SK-N-SH treated with all-trans-retinoic acid at 6 μM for 48 hours (cell line): Measurements from ENCODE around the gene GPR152.

Source experiments
- ATAC-seq: fragments of 200-7000 bp; cut with Tn5 transposase; 3 replicates; pipeline ENCODE4 v1.9.1; 2020; ENCODE audit warnings: mild to moderate bottlenecking, moderate library complexity
- ARNTL ChIP-seq: fragments of 450-650 bp; formaldehyde crosslinking; IDR thresholded peaks from 2 replicates; pipeline ENCODE4 v1.5.0; 2020; ENCODE audit warnings: low read depth, mild to moderate bottlenecking, moderate library complexity, borderline replicate concordance
- BACH2 ChIP-seq: fragments of 250-450 bp; sonication (Bioruptor Pico); IDR thresholded peaks from 2 replicates; pipeline ENCODE4 v1.9.0; 2021; ENCODE audit warnings: mild to moderate bottlenecking, borderline replicate concordance
- CREB5 ChIP-seq: fragments of 250-450 bp; sonication (Bioruptor Pico); IDR thresholded peaks from 2 replicates; pipeline ENCODE4 v1.5.1; 2020; ENCODE audit warnings: low read depth, mild to moderate bottlenecking, moderate library complexity
- CSDC2 ChIP-seq: fragments of 250-450 bp; sonication (Bioruptor Pico); IDR thresholded peaks from 2 replicates; pipeline ENCODE4 v1.5.0; 2020; ENCODE audit warnings: mild to moderate bottlenecking, moderate library complexity
- CSRNP3 ChIP-seq: fragments of 250-450 bp; sonication (Bioruptor Pico); IDR thresholded peaks from 2 replicates; pipeline ENCODE4 v1.5.1; 2021; ENCODE audit warnings: mild to moderate bottlenecking, moderate library complexity
- ESRRG ChIP-seq: fragments of 250-450 bp; sonication (Bioruptor Pico); IDR thresholded peaks from 2 replicates; pipeline ENCODE4 v1.6.1; 2021; ENCODE audit warnings: mild to moderate bottlenecking
- GLIS3 ChIP-seq: fragments of 250-450 bp; sonication (Bioruptor Pico); IDR thresholded peaks from 2 replicates; pipeline ENCODE4 v1.5.0; 2020; ENCODE audit warnings: mild to moderate bottlenecking, moderate library complexity
- ISL1 ChIP-seq: fragments of 250-450 bp; sonication (Bioruptor Pico); IDR thresholded peaks from 2 replicates; pipeline ENCODE4 v2.1.2; 2022; ENCODE audit warnings: mild to moderate bottlenecking, moderate library complexity
- OSR1 ChIP-seq: fragments of 250-450 bp; sonication (Bioruptor Pico); IDR thresholded peaks from 2 replicates; pipeline ENCODE4 v1.8.0; 2022; ENCODE audit warnings: moderate library complexity, mild to moderate bottlenecking, inconsistent platforms
- PATZ1 ChIP-seq: fragments of 250-450 bp; sonication (Bioruptor Pico); IDR thresholded peaks from 2 replicates; pipeline ENCODE4 v1.8.0; 2020; ENCODE audit warnings: mild to moderate bottlenecking, moderate library complexity, borderline replicate concordance
- POU6F1 ChIP-seq: fragments of 250-450 bp; sonication (Bioruptor Pico); IDR thresholded peaks from 2 replicates; pipeline ENCODE4 v1.8.0; 2021; ENCODE audit warnings: low read depth, mild to moderate bottlenecking, moderate library complexity, borderline replicate concordance
- PPARA ChIP-seq: fragments of 250-450 bp; sonication (Bioruptor Pico); IDR thresholded peaks from 2 replicates; pipeline ENCODE4 v1.5.0; 2020; ENCODE audit warnings: mild to moderate bottlenecking, borderline replicate concordance
- RARB ChIP-seq: fragments of 250-450 bp; sonication (Bioruptor Pico); IDR thresholded peaks from 2 replicates; pipeline ENCODE4 v1.8.0; 2021; ENCODE audit warnings: mild to moderate bottlenecking, moderate library complexity
- SNAI2 ChIP-seq: fragments of 250-450 bp; sonication (Bioruptor Pico); IDR thresholded peaks from 2 replicates; pipeline ENCODE4 v1.5.0; 2020; ENCODE audit warnings: mild to moderate bottlenecking, moderate library complexity
- TCF4 ChIP-seq: fragments of 250-450 bp; sonication (Bioruptor Pico); IDR thresholded peaks from 2 replicates; pipeline ENCODE4 v1.8.0; 2021; ENCODE audit warnings: mild to moderate bottlenecking, moderate library complexity, borderline replicate concordance
- TOX ChIP-seq: fragments of 250-450 bp; sonication (Bioruptor Pico); IDR thresholded peaks from 2 replicates; pipeline ENCODE4 v1.8.0; 2021; ENCODE audit warnings: mild to moderate bottlenecking, moderate library complexity, borderline replicate concordance
- TSHZ2 ChIP-seq: fragments of 250-450 bp; sonication (Bioruptor Pico); IDR thresholded peaks from 2 replicates; pipeline ENCODE4 v1.5.0; 2020; ENCODE audit warnings: mild to moderate bottlenecking, moderate library complexity
- ZC3H10 ChIP-seq: fragments of 250-450 bp; sonication (Bioruptor Pico); IDR thresholded peaks from 2 replicates; pipeline ENCODE4 v1.5.1; 2021; ENCODE audit warnings: mild to moderate bottlenecking, moderate library complexity
- ZFP3 ChIP-seq: fragments of 250-450 bp; sonication (Bioruptor Pico); IDR thresholded peaks from 2 replicates; pipeline ENCODE4 v1.5.0; 2020; ENCODE audit warnings: mild to moderate bottlenecking, moderate library complexity
- ZNF565 ChIP-seq: fragments of 450-650 bp; formaldehyde crosslinking; conservative IDR thresholded peaks from 2 replicates; pipeline ENCODE4 v1.5.0; 2020; ENCODE audit warnings: low read depth, mild to moderate bottlenecking, moderate library complexity
- ZNF70 ChIP-seq: fragments of 450-650 bp; formaldehyde crosslinking; IDR thresholded peaks from 2 replicates; pipeline ENCODE4 v1.5.0; 2020; ENCODE audit warnings: mild to moderate bottlenecking, moderate library complexity
- ZNF8 ChIP-seq: fragments of 450-650 bp; formaldehyde crosslinking; IDR thresholded peaks from 2 replicates; pipeline ENCODE4 v1.5.0; 2020; ENCODE audit warnings: mild to moderate bottlenecking, moderate library complexity

Gene GPR152

GRCh38 chr11:67416416-67417335 is 35.9 kb downstream of the GPR152 start:
- no peak for TF ChIP-seq ZNF8 (CRISPR knock-in tag)
- no peak for ATAC-seq

GRCh38 chr11:67415501-67416304 is 36.8 kb downstream of the GPR152 start, which contains the start of gene CARNS1:
Gene CARNS1, plus strand, starts transcription at chr11:67415678. Its CDS starts 522 bp downstream, at chr11:67416200.
- ATAC-seq = no peak
- no peak for TF ChIP-seq ARNTL
- TF ChIP-seq CREB5 = no peak
- TF ChIP-seq ZFP3 = no peak
- TF ChIP-seq ISL1 (CRISPR knock-in tag) = no peak
- TF ChIP-seq, all 23 proteins: peak for 0

- peak; percentile 10; the same call in 1 of the 3 replicates for ATAC-seq
- no peak for TF ChIP-seq ISL1 (CRISPR knock-in tag)
- TF ChIP-seq ZNF70 (CRISPR knock-in tag) = no peak
- TF ChIP-seq OSR1 (CRISPR knock-in tag) = no peak
- no peak for TF ChIP-seq ZFP3
- TF ChIP-seq CREB5 = no peak
- no peak for TF ChIP-seq TCF4
- TF ChIP-seq ESRRG (CRISPR knock-in tag) = no peak
- no peak for TF ChIP-seq ZNF8 (CRISPR knock-in tag)
- TF ChIP-seq PPARA (CRISPR knock-in tag) = no peak
These were observed 39.2 kb downstream of the GPR152 start for GRCh38 chr11:67413266-67413849.

- ATAC-seq = no peak
- TF ChIP-seq CSRNP3 (no peak), TOX (no peak), SNAI2 (no peak), CSDC2 (CRISPR knock-in tag) (no peak), POU6F1 (no peak), ZNF565 (CRISPR knock-in tag) (no peak), ZFP3 (no peak), RARB (CRISPR knock-in tag) (no peak), BACH2 (CRISPR knock-in tag) (no peak), ZC3H10 (no peak), ARNTL (no peak), TSHZ2 (no peak), ESRRG (CRISPR knock-in tag) (no peak), GLIS3 (CRISPR knock-in tag) (no peak), TCF4 (no peak), PATZ1 (CRISPR knock-in tag) (no peak)
These were observed 39.9 kb downstream of the GPR152 start for GRCh38 chr11:67412495-67413179.
